Suprapubic skin (tissue), 4 donors: ENCODE results near the gene PADI4. TPM values are rescaled to one million over a fixed set of nuclear protein-coding genes. Genes with fewer than 3 reads are reported as not detected.
"Not testable (repeated sequence)": the region's sequence is repeated elsewhere in the genome, so short reads cannot be mapped to it uniquely, and the experiment has no call there.

Experiments
- DNase-seq, 2 donors: peaks; one replicate each; pipeline ENCODE4 v3.0.0-alpha.2; 2019; ENCODE audit warnings: low spot score in 2 of 2
- H3K27ac ChIP-seq: fragments of 200-600 bp; sonication (generic); one replicate; pipeline ENCODE4 v1.5.1; 2019
- H3K27me3 ChIP-seq: fragments of 200-600 bp; sonication (generic); one replicate; pipeline ENCODE4 v1.5.1; 2019
- H3K36me3 ChIP-seq: fragments of 200-600 bp; sonication (generic); one replicate; pipeline ENCODE4 v1.5.1; 2019
- H3K4me1 ChIP-seq: fragments of 200-600 bp; sonication (generic); one replicate; pipeline ENCODE4 v1.5.1; 2019
- H3K4me3 ChIP-seq: fragments of 200-600 bp; sonication (generic); one replicate; pipeline ENCODE4 v1.5.1; 2019; ENCODE audit warnings: mild to moderate bottlenecking
- H3K9me3 ChIP-seq: fragments of 200-600 bp; sonication (generic); one replicate; pipeline ENCODE4 v1.5.1; 2019
- CTCF ChIP-seq, 2 donors: fragments of 200-600 bp in 1 of 2; fragments of 450-650 bp in 1 of 2; sonication (generic) in 1 of 2; IDR thresholded peaks; one replicate each; pipeline ENCODE4 v1.5.1; 2016 to 2019; ENCODE audit warnings: antibody characterized with exemption in 2 of 2, mild to moderate bottlenecking in 1 of 2, moderate library complexity in 1 of 2
- EP300 ChIP-seq: sonication (generic); formaldehyde crosslinking; IDR thresholded peaks from one replicate; pipeline ENCODE4 v1.6.1; 2017; ENCODE audit warnings: antibody characterized with exemption
- POLR2A ChIP-seq, 2 donors: fragments of 450-650 bp; IDR thresholded peaks; one replicate each; pipeline ENCODE4 v1.6.1; 2017; ENCODE audit warnings: antibody characterized with exemption in 2 of 2, mild to moderate bottlenecking in 2 of 2, moderate library complexity in 2 of 2
- POLR2AphosphoS5 ChIP-seq, 3 donors: sonication (generic); formaldehyde crosslinking; IDR thresholded peaks; one replicate each; pipeline ENCODE4 v1.6.1; 2017; ENCODE audit warnings: antibody characterized with exemption in 3 of 3
- WGBS: methylation state at CpG from one replicate; pipeline ENCODE4 v1.1.5; 2018; 5-methylcytosine and 5-hydroxymethylcytosine counted together
- total RNA-seq, 4 donors: library from RNA; depleted of rRNA; stranded (reverse); fragments of >200 nt; gene quantifications; one replicate each; pipeline ENCODE4 v1.1.0, GENCODE V29; 2016

Gene PADI4
- total RNA-seq, 4 donors from 2014 or later, result 0.57 to 0.81 (median 0.73) TPM; not detected in 1

- H3K4me1 ChIP-seq, result no peaks in the 10 kb centered on the region
- H3K9me3 ChIP-seq, result no peaks in the 10 kb centered on the region
- WGBS, result 95% methylated on average over 11 of the region's 11 CpGs
- TF ChIP-seq EP300 (no peak), CTCF (IDR thresholded peaks at IDR 0.05) (no peak), POLR2A (IDR thresholded peaks at IDR 0.05) (no peak), POLR2AphosphoS5 (IDR thresholded peaks at IDR 0.05) (no peak)
- no peaks in the 10 kb centered on the region for H3K36me3 ChIP-seq
- no peak overlapping the region for H3K4me3 ChIP-seq
- no peak overlapping the region for H3K27ac ChIP-seq
- peaks cover 10% of the 10 kb centered on the region for H3K27me3 ChIP-seq
- no peak for DNase-seq
Observed at GRCh38 chr1:17319561-17320350, 11.8 kb downstream of the PADI4 start.

- not testable (repeated sequence) for H3K4me1 ChIP-seq, H3K9me3 ChIP-seq, H3K27me3 ChIP-seq, H3K27ac ChIP-seq, H3K4me3 ChIP-seq, H3K36me3 ChIP-seq, DNase-seq
- WGBS, result 80% methylated on average over 6 of the region's 6 CpGs
Observed at GRCh38 chr1:17321857-17322390, 13.9 kb downstream of the PADI4 start.

- DNase-seq, result no peak
- H3K4me3 ChIP-seq, result no peak overlapping the region
- H3K9me3 ChIP-seq, result no peaks in the 10 kb centered on the region
- no peaks in the 10 kb centered on the region for H3K36me3 ChIP-seq
- H3K27ac ChIP-seq, result no peak overlapping the region
- no peaks in the 10 kb centered on the region for H3K4me1 ChIP-seq
- 76% methylated on average over 5 of the region's 5 CpGs for WGBS
- no peak for TF ChIP-seq POLR2AphosphoS5 (IDR thresholded peaks at IDR 0.05)
- no peak for TF ChIP-seq POLR2A (IDR thresholded peaks at IDR 0.05)
- no peak for TF ChIP-seq EP300
- no peak for TF ChIP-seq CTCF (IDR thresholded peaks at IDR 0.05)
- peaks cover 8% of the 10 kb centered on the region for H3K27me3 ChIP-seq
Observed at GRCh38 chr1:17328855-17329254, 20.9 kb downstream of the PADI4 start.

- H3K9me3 ChIP-seq, result no peaks in the 10 kb centered on the region
- no peak for DNase-seq
- peaks cover 8% of the 10 kb centered on the region for H3K27me3 ChIP-seq
- WGBS, result 88% methylated on average over 4 of the region's 4 CpGs
- no peaks in the 10 kb centered on the region for H3K36me3 ChIP-seq
- H3K4me1 ChIP-seq, result no peaks in the 10 kb centered on the region
- no peak for TF ChIP-seq POLR2AphosphoS5 (IDR thresholded peaks at IDR 0.05)
- no peak for TF ChIP-seq EP300
- TF ChIP-seq CTCF (IDR thresholded peaks at IDR 0.05), result no peak
- no peak for TF ChIP-seq POLR2A (IDR thresholded peaks at IDR 0.05)
- H3K27ac ChIP-seq, result no peak overlapping the region
- no peak overlapping the region for H3K4me3 ChIP-seq
Observed at GRCh38 chr1:17329610-17330009, 21.6 kb downstream of the PADI4 start.

GRCh38 chr1:17330856-17331255 lies 22.9 kb downstream of the PADI4 start:
- Histone ChIP-seq H3K27ac (no peak overlapping the region), H3K9me3 (no peaks in the 10 kb centered on the region), H3K27me3 (peaks cover 11% of the 10 kb centered on the region), H3K36me3 (no peaks in the 10 kb centered on the region), H3K4me3 (no peak overlapping the region), H3K4me1 (no peaks in the 10 kb centered on the region)
- TF ChIP-seq POLR2AphosphoS5 (IDR thresholded peaks at IDR 0.05) (no peak), CTCF (IDR thresholded peaks at IDR 0.05) (no peak), POLR2A (IDR thresholded peaks at IDR 0.05) (no peak), EP300 (no peak)
- no peak for DNase-seq
- no CpG with 5 or more reads among the region's 7 CpGs for WGBS
